HepG2 (cell line): ENCODE data around the gene NRG2.

Experiments used
- HBP1 ChIP-seq: IDR thresholded peaks from 2 replicates; pipeline ENCODE4 v1.6.1; 2016; ENCODE audit warnings: low read depth, control low read depth
- MXI1 ChIP-seq: IDR thresholded peaks from 3 replicates; pipeline ENCODE4 v1.6.1; 2012; ENCODE audit warnings: low read depth, low read length, inconsistent platforms, borderline replicate concordance
- RNF2 ChIP-seq: fragments of 450-650 bp; conservative IDR thresholded peaks from 2 replicates; pipeline ENCODE4 v1.6.1; 2016; ENCODE audit warnings: low read depth
- TBX3 ChIP-seq: fragments of 450-650 bp; IDR thresholded peaks from 2 replicates; pipeline ENCODE4 v1.6.1; 2017; ENCODE audit warnings: antibody characterized with exemption, mild to moderate bottlenecking, inconsistent platforms, borderline replicate concordance
- ZNF136 ChIP-seq: sonication (generic); formaldehyde crosslinking; IDR thresholded peaks from 2 replicates; pipeline ENCODE4 v1.8.1; 2022; ENCODE audit warnings: low read depth, mild to moderate bottlenecking, moderate library complexity, missing genetic modification reagents
- ZNF24 ChIP-seq: fragments of 450-650 bp; IDR thresholded peaks from 2 replicates; pipeline ENCODE4 v1.6.1; 2017; ENCODE audit warnings: antibody characterized with exemption, mild to moderate bottlenecking
- ZNF350 ChIP-seq: sonication (generic); formaldehyde crosslinking; IDR thresholded peaks from 2 replicates; pipeline ENCODE4 v1.4.0; 2020; ENCODE audit warnings: mild to moderate bottlenecking, low read depth, missing genetic modification reagents, borderline replicate concordance
- ZNF460 ChIP-seq: sonication (generic); formaldehyde crosslinking; IDR thresholded peaks from 2 replicates; pipeline ENCODE4 v1.5.1; 2020; ENCODE audit warnings: missing genetic modification reagents, mild to moderate bottlenecking, borderline replicate concordance
- ZNF670 ChIP-seq: sonication (generic); formaldehyde crosslinking; IDR thresholded peaks from 2 replicates; pipeline ENCODE4 v1.8.0; 2022; ENCODE audit warnings: mild to moderate bottlenecking, missing genetic modification reagents, borderline replicate concordance
- ZNF761 ChIP-seq: sonication (generic); formaldehyde crosslinking; conservative IDR thresholded peaks from 2 replicates; pipeline ENCODE4 v1.4.0; 2020; ENCODE audit warnings: mild to moderate bottlenecking, missing genetic modification reagents
- ZZZ3 ChIP-seq: sonication (generic); formaldehyde crosslinking; IDR thresholded peaks from 2 replicates; pipeline ENCODE4 v1.4.0; 2020; ENCODE audit warnings: missing genetic modification reagents, mild to moderate bottlenecking, borderline replicate concordance
- TF ChIP-seq, protein P1 (sequence below): sonication (generic); formaldehyde crosslinking; IDR thresholded peaks from 2 replicates; pipeline ENCODE4 v1.4.0; 2020; ENCODE audit warnings: mild to moderate bottlenecking, missing genetic modification reagents
- TF ChIP-seq, protein P2 (sequence below): sonication (generic); formaldehyde crosslinking; IDR thresholded peaks from 2 replicates; pipeline ENCODE4 v1.5.0; 2020; ENCODE audit warnings: mild to moderate bottlenecking, missing genetic modification reagents, moderate library complexity
- TF ChIP-seq, protein P3 (sequence below): sonication (generic); formaldehyde crosslinking; IDR thresholded peaks from 2 replicates; pipeline ENCODE4 v1.4.0; 2020; ENCODE audit warnings: missing genetic modification reagents

DNA sequence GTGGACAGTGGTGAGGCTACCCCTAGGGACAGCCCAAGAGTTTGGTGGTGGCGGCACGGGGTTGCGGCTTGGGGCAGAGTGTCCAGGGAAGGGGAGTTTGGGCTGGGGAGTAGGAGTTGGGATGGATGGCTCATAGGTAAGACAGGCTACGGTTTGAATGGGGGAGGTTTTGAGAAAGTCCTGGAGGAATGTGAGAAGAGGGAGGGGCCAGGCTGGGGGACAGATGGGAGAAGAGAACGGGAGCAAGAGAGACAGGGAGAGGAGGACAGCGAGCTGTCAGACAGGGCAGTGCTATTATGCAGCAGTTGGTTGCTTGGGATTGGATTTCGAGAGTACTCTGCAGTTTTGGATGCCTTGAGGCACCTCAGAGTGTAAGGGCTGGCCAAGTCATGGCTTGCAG lies 223.0 kb downstream of the NRG2 start:
- TF ChIP-seq ZNF460 (CRISPR knock-in tag) (no peak), TBX3 (no peak), ZNF136 (CRISPR knock-in tag) (no peak), ZNF350 (CRISPR knock-in tag) (no peak), RNF2 (no peak), ZNF24 (no peak), ZZZ3 (CRISPR knock-in tag) (no peak), HBP1 (no peak), MXI1 (no peak), ZNF670 (CRISPR knock-in tag) (no peak), ZNF761 (CRISPR knock-in tag) (no peak)
- TF ChIP-seq, protein P1, sequence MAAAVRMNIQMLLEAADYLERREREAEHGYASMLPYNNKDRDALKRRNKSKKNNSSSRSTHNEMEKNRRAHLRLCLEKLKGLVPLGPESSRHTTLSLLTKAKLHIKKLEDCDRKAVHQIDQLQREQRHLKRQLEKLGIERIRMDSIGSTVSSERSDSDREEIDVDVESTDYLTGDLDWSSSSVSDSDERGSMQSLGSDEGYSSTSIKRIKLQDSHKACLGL (CRISPR knock-in tag) = no peak
- TF ChIP-seq, protein P2, sequence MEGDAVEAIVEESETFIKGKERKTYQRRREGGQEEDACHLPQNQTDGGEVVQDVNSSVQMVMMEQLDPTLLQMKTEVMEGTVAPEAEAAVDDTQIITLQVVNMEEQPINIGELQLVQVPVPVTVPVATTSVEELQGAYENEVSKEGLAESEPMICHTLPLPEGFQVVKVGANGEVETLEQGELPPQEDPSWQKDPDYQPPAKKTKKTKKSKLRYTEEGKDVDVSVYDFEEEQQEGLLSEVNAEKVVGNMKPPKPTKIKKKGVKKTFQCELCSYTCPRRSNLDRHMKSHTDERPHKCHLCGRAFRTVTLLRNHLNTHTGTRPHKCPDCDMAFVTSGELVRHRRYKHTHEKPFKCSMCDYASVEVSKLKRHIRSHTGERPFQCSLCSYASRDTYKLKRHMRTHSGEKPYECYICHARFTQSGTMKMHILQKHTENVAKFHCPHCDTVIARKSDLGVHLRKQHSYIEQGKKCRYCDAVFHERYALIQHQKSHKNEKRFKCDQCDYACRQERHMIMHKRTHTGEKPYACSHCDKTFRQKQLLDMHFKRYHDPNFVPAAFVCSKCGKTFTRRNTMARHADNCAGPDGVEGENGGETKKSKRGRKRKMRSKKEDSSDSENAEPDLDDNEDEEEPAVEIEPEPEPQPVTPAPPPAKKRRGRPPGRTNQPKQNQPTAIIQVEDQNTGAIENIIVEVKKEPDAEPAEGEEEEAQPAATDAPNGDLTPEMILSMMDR (CRISPR knock-in tag) = no peak
- TF ChIP-seq, protein P3, sequence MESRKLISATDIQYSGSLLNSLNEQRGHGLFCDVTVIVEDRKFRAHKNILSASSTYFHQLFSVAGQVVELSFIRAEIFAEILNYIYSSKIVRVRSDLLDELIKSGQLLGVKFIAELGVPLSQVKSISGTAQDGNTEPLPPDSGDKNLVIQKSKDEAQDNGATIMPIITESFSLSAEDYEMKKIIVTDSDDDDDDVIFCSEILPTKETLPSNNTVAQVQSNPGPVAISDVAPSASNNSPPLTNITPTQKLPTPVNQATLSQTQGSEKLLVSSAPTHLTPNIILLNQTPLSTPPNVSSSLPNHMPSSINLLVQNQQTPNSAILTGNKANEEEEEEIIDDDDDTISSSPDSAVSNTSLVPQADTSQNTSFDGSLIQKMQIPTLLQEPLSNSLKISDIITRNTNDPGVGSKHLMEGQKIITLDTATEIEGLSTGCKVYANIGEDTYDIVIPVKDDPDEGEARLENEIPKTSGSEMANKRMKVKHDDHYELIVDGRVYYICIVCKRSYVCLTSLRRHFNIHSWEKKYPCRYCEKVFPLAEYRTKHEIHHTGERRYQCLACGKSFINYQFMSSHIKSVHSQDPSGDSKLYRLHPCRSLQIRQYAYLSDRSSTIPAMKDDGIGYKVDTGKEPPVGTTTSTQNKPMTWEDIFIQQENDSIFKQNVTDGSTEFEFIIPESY (CRISPR knock-in tag) = no peak
